ENCODE measurements around the gene KIF22. TPM values are rescaled to one million over a fixed set of nuclear protein-coding genes. Genes with fewer than 3 reads are reported as not detected.

KIF22 gene
- total RNA-seq, 1 experiment from 2014 or later = 111 TPM

GRCh38 chr16:29836623-29837022, 46.1 kb downstream of the KIF22 start:
- intact Hi-C loops (cut with micrococcal nuclease; ENCODE audit: unreplicated experiment) = no loop called here
- in situ Hi-C loops (cut with HindIII; ENCODE audit: low pct_unique_long_range_greater_than_20kb, low sequenced_read_pairs) = no loop called here
- ATAC-seq = no peak; the same call in 1 of the 2 replicates

GRCh38 chr16:29837841-29838240, 47.3 kb downstream of the KIF22 start:
- ATAC-seq (no peak), DNase-seq (ENCODE audit: low read depth, low spot score) (no peak)
- H3K9me3 ChIP-seq (ENCODE audit: control insufficient read depth, insufficient read depth, low read depth, low read length) = no peaks in the 10 kb centered on the region
- intact Hi-C loops (cut with micrococcal nuclease; ENCODE audit: unreplicated experiment) = no loop called here
- no TSS peak for BruUV-seq (replicated peaks)
- no peak overlapping the region for H3K4me3 ChIP-seq (ENCODE audit: low read depth in 2 of 2, low read length in 2 of 2)
- ChIA-PET POLR2A (no interaction called here), CTCF (no interaction called here)
- no peaks in the 10 kb centered on the region; the same call in 1 of the 2 replicates for H3K36me3 ChIP-seq (ENCODE audit: control insufficient read depth, insufficient read depth, low read length)
- no peaks in the 10 kb centered on the region for H3K27me3 ChIP-seq (ENCODE audit: control insufficient read depth, insufficient read depth, low read length)
- H3K4me1 ChIP-seq (ENCODE audit: control insufficient read depth, insufficient read depth, low read length) = no peaks in the 10 kb centered on the region
- H3K27ac ChIP-seq (ENCODE audit: low read length) = no peak overlapping the region
- in situ Hi-C loops (cut with HindIII; ENCODE audit: low pct_unique_long_range_greater_than_20kb, low sequenced_read_pairs) = no loop called here
- TF ChIP-seq, protein P1, sequence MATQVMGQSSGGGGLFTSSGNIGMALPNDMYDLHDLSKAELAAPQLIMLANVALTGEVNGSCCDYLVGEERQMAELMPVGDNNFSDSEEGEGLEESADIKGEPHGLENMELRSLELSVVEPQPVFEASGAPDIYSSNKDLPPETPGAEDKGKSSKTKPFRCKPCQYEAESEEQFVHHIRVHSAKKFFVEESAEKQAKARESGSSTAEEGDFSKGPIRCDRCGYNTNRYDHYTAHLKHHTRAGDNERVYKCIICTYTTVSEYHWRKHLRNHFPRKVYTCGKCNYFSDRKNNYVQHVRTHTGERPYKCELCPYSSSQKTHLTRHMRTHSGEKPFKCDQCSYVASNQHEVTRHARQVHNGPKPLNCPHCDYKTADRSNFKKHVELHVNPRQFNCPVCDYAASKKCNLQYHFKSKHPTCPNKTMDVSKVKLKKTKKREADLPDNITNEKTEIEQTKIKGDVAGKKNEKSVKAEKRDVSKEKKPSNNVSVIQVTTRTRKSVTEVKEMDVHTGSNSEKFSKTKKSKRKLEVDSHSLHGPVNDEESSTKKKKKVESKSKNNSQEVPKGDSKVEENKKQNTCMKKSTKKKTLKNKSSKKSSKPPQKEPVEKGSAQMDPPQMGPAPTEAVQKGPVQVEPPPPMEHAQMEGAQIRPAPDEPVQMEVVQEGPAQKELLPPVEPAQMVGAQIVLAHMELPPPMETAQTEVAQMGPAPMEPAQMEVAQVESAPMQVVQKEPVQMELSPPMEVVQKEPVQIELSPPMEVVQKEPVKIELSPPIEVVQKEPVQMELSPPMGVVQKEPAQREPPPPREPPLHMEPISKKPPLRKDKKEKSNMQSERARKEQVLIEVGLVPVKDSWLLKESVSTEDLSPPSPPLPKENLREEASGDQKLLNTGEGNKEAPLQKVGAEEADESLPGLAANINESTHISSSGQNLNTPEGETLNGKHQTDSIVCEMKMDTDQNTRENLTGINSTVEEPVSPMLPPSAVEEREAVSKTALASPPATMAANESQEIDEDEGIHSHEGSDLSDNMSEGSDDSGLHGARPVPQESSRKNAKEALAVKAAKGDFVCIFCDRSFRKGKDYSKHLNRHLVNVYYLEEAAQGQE (IDR thresholded peaks at IDR 0.05; ENCODE audit: insufficient read depth in 1 of 2, low read depth in 2 of 2, low read length in 1 of 2) = no peak
- TF ChIP-seq POLR2AphosphoS5 (IDR thresholded peaks at IDR 0.05; ENCODE audit: low read depth, low read length) (no peak), TCF7L2 (IDR thresholded peaks at IDR 0.05; ENCODE audit: low read depth, low read length) (no peak), SIN3A (IDR thresholded peaks at IDR 0.05; ENCODE audit: borderline replicate concordance, insufficient read depth, low read depth, low read length) (no peak)
- TF ChIP-seq, protein P2, sequence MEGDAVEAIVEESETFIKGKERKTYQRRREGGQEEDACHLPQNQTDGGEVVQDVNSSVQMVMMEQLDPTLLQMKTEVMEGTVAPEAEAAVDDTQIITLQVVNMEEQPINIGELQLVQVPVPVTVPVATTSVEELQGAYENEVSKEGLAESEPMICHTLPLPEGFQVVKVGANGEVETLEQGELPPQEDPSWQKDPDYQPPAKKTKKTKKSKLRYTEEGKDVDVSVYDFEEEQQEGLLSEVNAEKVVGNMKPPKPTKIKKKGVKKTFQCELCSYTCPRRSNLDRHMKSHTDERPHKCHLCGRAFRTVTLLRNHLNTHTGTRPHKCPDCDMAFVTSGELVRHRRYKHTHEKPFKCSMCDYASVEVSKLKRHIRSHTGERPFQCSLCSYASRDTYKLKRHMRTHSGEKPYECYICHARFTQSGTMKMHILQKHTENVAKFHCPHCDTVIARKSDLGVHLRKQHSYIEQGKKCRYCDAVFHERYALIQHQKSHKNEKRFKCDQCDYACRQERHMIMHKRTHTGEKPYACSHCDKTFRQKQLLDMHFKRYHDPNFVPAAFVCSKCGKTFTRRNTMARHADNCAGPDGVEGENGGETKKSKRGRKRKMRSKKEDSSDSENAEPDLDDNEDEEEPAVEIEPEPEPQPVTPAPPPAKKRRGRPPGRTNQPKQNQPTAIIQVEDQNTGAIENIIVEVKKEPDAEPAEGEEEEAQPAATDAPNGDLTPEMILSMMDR (IDR thresholded peaks at IDR 0.05) = no peak

More at GRCh38 chr16:29836623-29837022, 46.1 kb downstream of the KIF22 start:
- Histone ChIP-seq H3K27ac (ENCODE audit: low read length) (no peak overlapping the region), H3K27me3 (ENCODE audit: control insufficient read depth, insufficient read depth, low read length) (no peaks in the 10 kb centered on the region), H3K4me3 (ENCODE audit: low read depth in 2 of 2, low read length in 2 of 2) (no peak overlapping the region), H3K4me1 (ENCODE audit: control insufficient read depth, insufficient read depth, low read length) (no peaks in the 10 kb centered on the region), H3K9me3 (ENCODE audit: control insufficient read depth, insufficient read depth, low read depth, low read length) (no peaks in the 10 kb centered on the region), H3K36me3 (ENCODE audit: control insufficient read depth, insufficient read depth, low read length) (no peaks in the 10 kb centered on the region)
- TF ChIP-seq, protein P2 (IDR thresholded peaks at IDR 0.05) = no peak
- TF ChIP-seq SIN3A (IDR thresholded peaks at IDR 0.05; ENCODE audit: borderline replicate concordance, insufficient read depth, low read depth, low read length) (no peak), TCF7L2 (IDR thresholded peaks at IDR 0.05; ENCODE audit: low read depth, low read length) (no peak), POLR2AphosphoS5 (IDR thresholded peaks at IDR 0.05; ENCODE audit: low read depth, low read length) (no peak)
- TF ChIP-seq, protein P1 (IDR thresholded peaks at IDR 0.05; ENCODE audit: insufficient read depth in 1 of 2, low read depth in 2 of 2, low read length in 1 of 2) = no peak
- no TSS peak for BruUV-seq (replicated peaks)
- ChIA-PET POLR2A (no interaction called here), CTCF (interaction anchor here (0.6 to 0.7 kb wide), 2 partner anchors 64 to 195 kb away, joined by 3 to 5 read pairs; no protein-coding TSS in a partner anchor)
- no peak for DNase-seq (ENCODE audit: low read depth, low spot score)
